Stimulated activated effector memory CD8-positive, alpha-beta T cell treated with anti-CD3 and anti-CD28 coated beads, Interleukin-12 subunit alpha, Interleukin-12 subunit beta, amount 100 ng/mL, for 72 hours (primary cell): ENCODE data around the gene YPEL4.
"Not testable (repeated sequence)": the region's sequence is repeated elsewhere in the genome, so short reads cannot be mapped to it uniquely, and the experiment has no call there.

Source experiments
- ATAC-seq: fragments of 150-1000 bp; cut with Tn5 transposase; 2 replicates; pipeline ENCODE4 v1.10.0; 2021
- DNase-seq, 2 donors: peaks; one replicate each; pipeline ENCODE4 v3.0.0; 2021 to 2022; ENCODE audit warnings: low spot score in 2 of 2
- H3K27ac Mint-ChIP-seq: one replicate; pipeline ENCODE4 v1.8.0; 2022; ENCODE audit warnings: mild to moderate bottlenecking, mixed read lengths
- H3K36me3 Mint-ChIP-seq: one replicate; pipeline ENCODE4 v1.8.0; 2022; ENCODE audit warnings: mild to moderate bottlenecking, mixed read lengths
- H3K4me1 Mint-ChIP-seq: one replicate; pipeline ENCODE4 v1.8.0; 2022; ENCODE audit warnings: mixed read lengths
- H3K4me3 Mint-ChIP-seq: one replicate; pipeline ENCODE4 v1.8.0; 2022; ENCODE audit warnings: mild to moderate bottlenecking, mixed read lengths
- H3K9me3 Mint-ChIP-seq: one replicate; pipeline ENCODE4 v1.8.0; 2022; ENCODE audit warnings: mixed read lengths

Gene YPEL4

DNA sequence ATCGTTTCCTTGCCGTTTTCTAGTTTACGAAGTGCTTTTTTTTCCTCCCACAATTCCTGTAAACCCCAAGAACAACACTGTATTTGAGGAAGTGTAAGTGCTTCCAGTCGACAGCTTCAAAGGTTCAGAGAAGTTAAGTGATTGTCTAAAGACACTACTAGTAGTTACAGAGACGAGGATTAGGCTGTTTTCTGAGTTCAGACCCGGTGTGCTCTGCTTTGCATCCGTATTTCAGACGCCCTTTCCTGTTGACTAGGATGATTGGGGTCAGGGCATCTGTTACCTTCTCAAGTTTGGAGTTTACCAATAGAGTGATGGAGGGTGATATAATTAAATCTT, 8.3 kb upstream of the YPEL4 start:
- Mint-ChIP-seq H3K36me3 (peaks cover 56% of the 10 kb centered on the region), H3K27ac (peak overlapping the region; percentile 96), H3K4me1 (peaks cover 19% of the 10 kb centered on the region), H3K9me3 (no peaks in the 10 kb centered on the region), H3K4me3 (peak overlapping the region; percentile 98)
- no peak for ATAC-seq
- no peak for DNase-seq

DNA sequence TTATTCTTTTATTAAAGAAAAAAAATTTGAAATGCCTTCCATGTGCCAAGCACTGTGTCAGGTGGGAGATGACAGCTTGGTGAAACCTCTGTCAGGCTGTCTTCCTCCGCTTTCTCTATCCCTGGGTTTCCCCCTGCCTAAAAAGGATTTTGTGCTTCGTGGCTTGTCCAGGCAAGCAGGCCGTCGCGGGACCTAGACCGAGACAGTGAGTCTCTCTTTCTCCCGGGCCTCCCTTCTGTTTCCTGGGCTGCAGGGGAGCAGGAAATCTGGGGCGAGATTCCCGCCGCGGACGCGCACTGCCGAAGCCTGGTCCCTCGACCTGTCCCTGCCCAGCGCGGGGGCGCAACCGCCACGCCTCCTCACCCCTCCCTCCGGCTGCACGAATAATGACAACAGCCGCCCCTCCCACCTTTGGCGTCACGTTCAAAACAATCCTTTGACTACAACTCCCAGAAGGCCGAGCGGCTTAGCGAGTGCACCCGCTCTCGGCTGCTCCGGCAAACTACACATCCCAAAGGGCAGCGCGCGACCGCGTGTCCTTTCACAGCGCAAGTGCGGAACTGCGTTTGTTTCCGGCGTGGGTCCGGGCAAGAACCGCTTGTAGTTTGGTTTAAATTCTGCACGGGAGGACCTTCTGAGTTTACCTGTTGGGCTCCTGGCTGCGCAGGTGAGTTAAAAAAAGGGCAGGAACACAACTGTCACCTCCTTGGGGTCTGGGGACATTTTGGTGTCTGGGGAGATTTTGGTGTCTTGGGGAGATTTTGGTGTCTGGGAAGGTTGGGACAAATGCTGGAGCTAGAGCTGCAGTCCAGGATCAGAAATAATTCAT, 7.7 kb upstream of the YPEL4 start, which contains the start of gene CLP1:
CLP1 (plus strand) TSS at position 569 of the 829 bp plus-strand sequence. CDS start 1,715 bp downstream, outside the sequence.
- H3K4me3 Mint-ChIP-seq: peak within 1 kb of the TSS; percentile 98
- ATAC-seq (peak; percentile 99), DNase-seq (peak; percentile 94 to 99)
- peaks cover 50% of the 10 kb centered on the region for H3K36me3 Mint-ChIP-seq
- peak within 1 kb of the TSS; percentile 96 for H3K27ac Mint-ChIP-seq
- H3K4me1 Mint-ChIP-seq: peaks cover 19% of the 10 kb centered on the region
- no peaks in the 10 kb centered on the region for H3K9me3 Mint-ChIP-seq

- Mint-ChIP-seq H3K9me3 (no peaks in the 10 kb centered on the region), H3K4me3 (peak overlapping the region; percentile 98), H3K4me1 (peaks cover 19% of the 10 kb centered on the region), H3K36me3 (peaks cover 45% of the 10 kb centered on the region), H3K27ac (peak overlapping the region; percentile 96)
- ATAC-seq: no peak
- no peak for DNase-seq
Measured at GRCh38 chr11:57656885-57657193, 7.1 kb upstream of the YPEL4 start.

DNA sequence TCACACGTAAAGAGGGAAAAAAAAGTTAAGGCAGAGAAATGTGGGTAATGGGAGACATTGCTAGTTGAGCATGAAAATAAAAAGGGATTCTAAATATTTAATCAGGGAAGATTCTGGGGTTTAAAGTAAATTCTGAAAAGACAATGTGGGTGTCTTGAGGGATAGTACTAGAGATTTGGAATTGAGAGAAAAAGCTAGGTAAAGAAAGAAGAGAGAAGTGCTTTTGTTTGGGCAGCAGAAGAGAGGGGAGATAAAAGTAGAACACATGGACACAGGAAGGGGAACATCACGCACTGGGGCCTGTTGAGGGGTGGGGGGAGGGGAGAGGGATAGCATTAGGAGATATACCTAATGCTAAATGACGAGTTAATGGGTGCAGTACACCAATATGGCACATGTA, 3.5 kb upstream of the YPEL4 start:
- DNase-seq (no peak), ATAC-seq (no peak)
- no peak overlapping the region for H3K27ac Mint-ChIP-seq
- H3K36me3 Mint-ChIP-seq: peaks cover 11% of the 10 kb centered on the region
- H3K9me3 Mint-ChIP-seq: no peaks in the 10 kb centered on the region
- H3K4me3 Mint-ChIP-seq: no peak overlapping the region
- H3K4me1 Mint-ChIP-seq: peaks cover 43% of the 10 kb centered on the region

GRCh38 chr11:57652662-57653061, 3.0 kb upstream of the YPEL4 start:
- Mint-ChIP-seq H3K4me1 (peaks cover 43% of the 10 kb centered on the region), H3K36me3 (peaks cover 6% of the 10 kb centered on the region)

DNA sequence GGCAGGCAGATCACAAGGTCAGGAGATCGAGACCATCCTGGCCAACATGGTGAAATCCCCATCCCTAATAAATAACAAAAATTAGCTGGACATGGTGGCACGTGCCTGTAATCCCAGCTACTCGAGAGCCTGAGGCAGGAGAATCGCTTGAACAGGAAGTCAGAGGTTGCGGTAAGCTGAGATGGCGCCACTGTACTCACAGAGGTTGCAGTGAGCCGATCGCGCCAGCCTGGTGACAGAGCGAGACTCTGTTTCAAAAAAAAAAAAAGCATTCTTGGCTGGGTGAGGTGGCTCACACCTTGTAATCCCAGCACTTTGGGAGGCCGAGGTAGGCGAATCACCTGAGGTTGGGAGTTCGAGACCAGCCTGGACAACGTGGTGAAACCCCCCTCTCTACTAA, 2.5 kb upstream of the YPEL4 start:
- not testable (repeated sequence) for H3K36me3 Mint-ChIP-seq, ATAC-seq, H3K27ac Mint-ChIP-seq, DNase-seq, H3K9me3 Mint-ChIP-seq
- peak overlapping the region; percentile 30 for H3K4me3 Mint-ChIP-seq
- peaks cover 40% of the 10 kb centered on the region for H3K4me1 Mint-ChIP-seq

More at GRCh38 chr11:57652662-57653061, 3.0 kb upstream of the YPEL4 start:
- DNase-seq (no peak), ATAC-seq (no peak)
- Mint-ChIP-seq H3K27ac (no peak overlapping the region), H3K4me3 (peak overlapping the region; percentile 30), H3K9me3 (no peaks in the 10 kb centered on the region)

GRCh38 chr11:57651408-57651807, 1.7 kb upstream of the YPEL4 start:
- no peak overlapping the region for H3K27ac Mint-ChIP-seq
- ATAC-seq (no peak), DNase-seq (no peak)
- H3K4me3 Mint-ChIP-seq: no peak overlapping the region
- H3K4me1 Mint-ChIP-seq: peaks cover 41% of the 10 kb centered on the region
- H3K36me3 Mint-ChIP-seq: no peaks in the 10 kb centered on the region
- no peaks in the 10 kb centered on the region for H3K9me3 Mint-ChIP-seq

- Mint-ChIP-seq H3K36me3 (no peaks in the 10 kb centered on the region), H3K4me1 (peaks cover 46% of the 10 kb centered on the region), H3K4me3 (no peak overlapping the region), H3K9me3 (no peaks in the 10 kb centered on the region), H3K27ac (no peak overlapping the region)
- DNase-seq (no peak), ATAC-seq (no peak)
Measured at GRCh38 chr11:57650739-57651090, 1.0 kb upstream of the YPEL4 start.

DNA sequence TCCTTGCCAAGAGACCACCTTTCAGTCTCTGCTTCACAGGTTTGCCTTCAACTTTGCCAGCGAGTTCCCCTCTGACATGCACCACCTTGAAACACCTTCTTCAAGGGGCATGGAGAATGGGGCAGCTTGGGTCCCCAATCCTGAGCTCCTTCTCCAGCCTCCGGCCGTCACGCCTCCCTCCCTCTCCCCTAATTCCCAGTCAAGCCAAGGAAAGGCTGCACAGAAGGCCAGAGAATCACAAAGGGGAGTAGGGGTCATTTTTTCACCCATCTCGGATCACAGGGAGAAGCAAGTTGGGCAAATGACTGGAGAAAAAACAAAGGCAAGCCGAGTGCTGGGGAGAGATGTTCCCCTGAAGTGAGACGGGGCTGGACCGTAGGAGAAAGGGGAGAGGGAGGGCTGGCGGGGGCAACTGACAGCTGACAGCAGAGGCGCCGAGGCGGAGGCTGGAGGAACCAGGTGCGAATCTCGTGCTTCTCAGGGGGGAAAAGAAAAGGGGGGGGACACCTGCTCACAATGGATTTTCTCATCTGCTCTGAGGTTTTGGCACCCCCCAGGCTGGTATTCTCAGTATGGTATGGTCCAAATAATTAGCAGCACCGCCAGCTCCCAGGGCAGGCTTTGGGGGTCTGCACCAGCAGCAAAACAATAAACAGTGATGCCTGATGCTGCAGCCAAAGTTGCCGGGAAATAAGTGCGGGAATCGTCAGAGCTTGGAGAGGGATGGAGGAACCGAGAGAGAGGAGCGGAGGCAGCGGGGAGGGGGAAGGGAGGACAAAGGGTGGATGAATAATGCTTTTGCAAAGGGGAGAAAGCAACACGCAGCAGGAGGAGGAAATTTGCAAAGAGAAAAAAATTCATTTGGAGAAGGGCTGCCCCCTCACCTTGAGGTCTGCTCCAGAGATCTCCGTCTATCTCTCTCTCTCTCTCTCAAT, 644 bp downstream of the YPEL4 start:
- H3K4me3 Mint-ChIP-seq: peak overlapping the region; percentile 76
- peak overlapping the region; percentile 50 for H3K27ac Mint-ChIP-seq
- H3K9me3 Mint-ChIP-seq: no peaks in the 10 kb centered on the region
- DNase-seq: no peak
- ATAC-seq: peak; percentile 22
- H3K36me3 Mint-ChIP-seq: no peaks in the 10 kb centered on the region
- H3K4me1 Mint-ChIP-seq: peaks cover 46% of the 10 kb centered on the region

DNA sequence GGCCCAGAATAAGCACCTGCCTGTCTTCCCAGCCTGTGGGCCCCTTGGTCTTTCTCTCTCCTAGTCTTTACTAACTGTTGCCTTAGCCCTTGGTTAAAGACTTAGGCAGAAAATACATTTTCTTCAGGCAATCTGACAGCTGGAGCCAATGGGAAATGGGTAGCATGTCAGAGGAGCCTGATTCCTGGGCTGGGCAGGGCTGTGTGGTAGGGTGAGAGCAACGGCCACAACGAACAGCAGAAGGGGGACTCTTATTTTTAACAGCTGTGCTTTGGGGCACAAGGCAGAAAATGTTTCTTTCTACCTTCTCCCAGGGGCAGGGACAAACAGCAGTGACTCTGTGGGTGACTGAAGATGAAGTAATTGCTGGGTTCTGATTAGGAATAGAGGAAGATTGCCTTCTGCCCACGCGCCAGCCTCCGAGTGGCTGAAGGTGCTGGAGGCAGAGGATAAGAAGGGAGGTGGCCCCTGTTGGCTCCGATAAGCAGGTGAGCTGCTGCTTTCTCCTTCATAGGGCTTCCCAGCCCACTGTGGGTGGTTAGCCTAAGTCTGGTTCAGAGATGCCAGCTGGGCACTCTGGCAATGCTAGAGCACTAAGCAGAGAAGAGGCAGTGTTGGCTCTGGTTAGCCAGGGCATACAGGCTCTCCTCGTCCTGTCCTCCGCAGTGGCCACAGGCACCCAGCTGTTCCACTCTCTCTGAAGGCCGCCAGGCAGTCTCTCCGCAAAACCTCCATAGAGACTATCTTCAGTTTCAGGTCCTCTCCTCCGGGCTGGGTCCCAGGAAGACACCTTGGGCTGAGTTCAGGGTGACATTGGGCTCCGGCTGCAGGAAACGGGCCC, 1.5 kb downstream of the YPEL4 start:
- H3K36me3 Mint-ChIP-seq: no peaks in the 10 kb centered on the region
- H3K4me3 Mint-ChIP-seq: peak overlapping the region; percentile 76
- ATAC-seq (no peak), DNase-seq (no peak)
- peaks cover 46% of the 10 kb centered on the region for H3K4me1 Mint-ChIP-seq
- peak overlapping the region; percentile 50 for H3K27ac Mint-ChIP-seq
- H3K9me3 Mint-ChIP-seq: no peaks in the 10 kb centered on the region

DNA sequence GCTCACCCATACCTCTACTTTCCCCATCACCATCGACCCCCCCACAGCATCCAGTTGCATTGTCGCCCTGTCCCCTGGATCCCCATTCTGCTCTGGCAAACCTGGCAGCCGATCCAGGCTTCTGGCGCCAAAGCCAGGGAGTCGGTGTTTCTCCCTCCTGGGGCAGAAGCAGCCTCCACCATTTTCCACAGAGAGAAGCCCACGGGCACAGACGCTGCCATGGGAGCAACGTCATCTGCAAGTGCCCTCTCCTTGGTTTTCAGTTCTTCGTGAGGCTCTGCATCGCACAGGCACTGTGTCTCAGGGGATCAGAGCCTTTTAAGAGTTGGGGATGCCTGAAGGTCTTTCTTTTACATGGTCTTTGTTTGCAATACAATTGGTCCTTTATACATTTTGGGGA, 2.3 kb downstream of the YPEL4 start:
- ATAC-seq (no peak), DNase-seq (no peak)
- Mint-ChIP-seq H3K4me3 (no peak overlapping the region), H3K4me1 (peaks cover 46% of the 10 kb centered on the region), H3K9me3 (no peaks in the 10 kb centered on the region), H3K36me3 (no peaks in the 10 kb centered on the region), H3K27ac (no peak overlapping the region)

GRCh38 chr11:57646799-57647303, 2.9 kb downstream of the YPEL4 start:
- H3K9me3 Mint-ChIP-seq: no peaks in the 10 kb centered on the region
- peak overlapping the region; percentile 61 for H3K27ac Mint-ChIP-seq
- no peak for DNase-seq
- ATAC-seq: no peak
- H3K4me1 Mint-ChIP-seq: peaks cover 46% of the 10 kb centered on the region
- H3K4me3 Mint-ChIP-seq: no peak overlapping the region
- H3K36me3 Mint-ChIP-seq: no peaks in the 10 kb centered on the region

GRCh38 chr11:57646194-57646798, 3.4 kb downstream of the YPEL4 start:
- DNase-seq (no peak), ATAC-seq (no peak)
- no peaks in the 10 kb centered on the region for H3K36me3 Mint-ChIP-seq
- no peak overlapping the region for H3K4me3 Mint-ChIP-seq
- no peaks in the 10 kb centered on the region for H3K9me3 Mint-ChIP-seq
- H3K4me1 Mint-ChIP-seq: peaks cover 46% of the 10 kb centered on the region
- H3K27ac Mint-ChIP-seq: peak overlapping the region; percentile 61

DNA sequence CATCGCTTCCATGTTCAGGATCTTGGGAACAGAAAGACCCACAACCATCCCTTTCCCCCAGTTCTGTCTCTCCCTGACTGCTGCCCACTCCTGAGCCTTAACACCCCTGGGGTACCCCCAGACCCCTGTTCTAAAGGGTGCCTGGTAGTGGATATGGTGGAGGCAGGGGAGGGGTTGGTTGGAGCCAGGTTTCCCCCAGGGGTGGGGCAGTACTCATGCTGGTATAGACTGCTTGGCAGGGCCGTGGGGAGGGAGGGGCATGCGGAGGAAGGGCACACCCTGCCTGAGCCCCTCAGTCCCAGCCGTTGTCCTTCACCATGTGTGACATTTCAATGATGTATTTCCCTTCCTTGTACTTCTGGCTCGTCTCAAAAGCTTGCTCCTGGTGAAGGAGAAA, 4.0 kb downstream of the YPEL4 start:
- no peak for DNase-seq
- peaks cover 41% of the 10 kb centered on the region for H3K4me1 Mint-ChIP-seq
- no peak overlapping the region for H3K4me3 Mint-ChIP-seq
- no peak for ATAC-seq
- no peaks in the 10 kb centered on the region for H3K36me3 Mint-ChIP-seq
- peak overlapping the region; percentile 61 for H3K27ac Mint-ChIP-seq
- H3K9me3 Mint-ChIP-seq: no peaks in the 10 kb centered on the region
